Esophagus squamous epithelium (tissue), 5 donors: ENCODE results near the gene IGF2BP3. TPM values are rescaled to one million over a fixed set of nuclear protein-coding genes. Genes with fewer than 3 reads are reported as not detected.

ENCODE experiments used
- DNase-seq: peaks from one replicate; lab custom pipeline; 2025; lab: John Stamatoyannopoulos, UW
- H3K27ac ChIP-seq, 4 donors: fragments of 200-600 bp; sonication (generic); one replicate each; pipeline ENCODE4 v1.5.1; 2016 to 2019; ENCODE audit warnings: mild to moderate bottlenecking in 1 of 4
- H3K27me3 ChIP-seq, 4 donors: fragments of 200-600 bp; sonication (generic); 1 replicate in 3 of 4; 2 replicates in 1 of 4; pipeline versions ENCODE4 v1.5.1 to v1.6.0; 2017 to 2021; ENCODE audit warnings: antibody characterized with exemption in 1 of 4
- H3K36me3 ChIP-seq, 3 donors: fragments of 200-600 bp; sonication (generic); one replicate each; pipeline ENCODE4 v1.5.1; 2016 to 2019
- H3K4me1 ChIP-seq, 3 donors: fragments of 200-600 bp; sonication (generic); one replicate each; pipeline ENCODE4 v1.5.1; 2017 to 2019
- H3K4me3 ChIP-seq, 4 donors: fragments of 200-600 bp; sonication (generic); 1 replicate in 3 of 4; 2 replicates in 1 of 4; pipeline ENCODE4 v1.5.1; 2016 to 2019; ENCODE audit warnings: mild to moderate bottlenecking in 2 of 4, moderate library complexity in 1 of 4
- H3K9me3 ChIP-seq, 3 donors: fragments of 200-600 bp; sonication (generic); one replicate each; pipeline ENCODE4 v1.5.1; 2016 to 2019
- POLR2A ChIP-seq, 4 donors: fragments of 450-650 bp; IDR thresholded peaks; one replicate each; pipeline ENCODE4 v1.6.1; 2017; ENCODE audit warnings: antibody characterized with exemption in 4 of 4, mild to moderate bottlenecking in 4 of 4, moderate library complexity in 3 of 4
- WGBS, 2 donors: methylation state at CpG; one replicate each; pipeline ENCODE4 v1.1.5; 2018; 5-methylcytosine and 5-hydroxymethylcytosine counted together
- intact Hi-C: fragments of 100-400 bp; cut with DNase I; formaldehyde crosslinking; loops from one replicate; pipeline ENCODE4 v1.15.0; 2022
- small RNA-seq, 4 donors: library from RNA; depleted of rRNA; stranded (forward); fragments of <200 nt; gene quantifications; one replicate each; pipeline ENCODE3, GENCODE V24; 2016
- total RNA-seq, 4 donors: library from RNA; depleted of rRNA; stranded (reverse); fragments of >200 nt; gene quantifications; one replicate each; pipeline ENCODE4 v1.1.0, GENCODE V29; 2016
- TF ChIP-seq, protein P1 (sequence below), 6 experiments: fragments of 450-650 bp in 4 of 6; fragments of 200-600 bp in 2 of 6; sonication (generic) in 2 of 6; IDR thresholded peaks; one replicate each; pipeline ENCODE4 v1.5.1; 2016 to 2019; ENCODE audit warnings: antibody characterized with exemption in 6 of 6, mild to moderate bottlenecking in 4 of 6, moderate library complexity in 4 of 6
- donor health status: DM: yes; HTN: yes; CAD: no.

The IGF2BP3 gene
- total RNA-seq, 4 donors from 2014 or later, result 1.3 to 9.3 (median 7.2) TPM

GRCh38 chr7:23264916-23265458 lies 205.3 kb downstream of the IGF2BP3 start:
- Histone ChIP-seq H3K4me3 (no peak overlapping the region), H3K36me3 (peaks cover 0 to 80% (median 5%) of the 10 kb centered on the region in 3 donors), H3K27ac (no peak overlapping the region), H3K27me3 (no peaks in the 10 kb centered on the region), H3K4me1 (no peaks in the 10 kb centered on the region), H3K9me3 (no peaks in the 10 kb centered on the region)
- TF ChIP-seq, protein P1, sequence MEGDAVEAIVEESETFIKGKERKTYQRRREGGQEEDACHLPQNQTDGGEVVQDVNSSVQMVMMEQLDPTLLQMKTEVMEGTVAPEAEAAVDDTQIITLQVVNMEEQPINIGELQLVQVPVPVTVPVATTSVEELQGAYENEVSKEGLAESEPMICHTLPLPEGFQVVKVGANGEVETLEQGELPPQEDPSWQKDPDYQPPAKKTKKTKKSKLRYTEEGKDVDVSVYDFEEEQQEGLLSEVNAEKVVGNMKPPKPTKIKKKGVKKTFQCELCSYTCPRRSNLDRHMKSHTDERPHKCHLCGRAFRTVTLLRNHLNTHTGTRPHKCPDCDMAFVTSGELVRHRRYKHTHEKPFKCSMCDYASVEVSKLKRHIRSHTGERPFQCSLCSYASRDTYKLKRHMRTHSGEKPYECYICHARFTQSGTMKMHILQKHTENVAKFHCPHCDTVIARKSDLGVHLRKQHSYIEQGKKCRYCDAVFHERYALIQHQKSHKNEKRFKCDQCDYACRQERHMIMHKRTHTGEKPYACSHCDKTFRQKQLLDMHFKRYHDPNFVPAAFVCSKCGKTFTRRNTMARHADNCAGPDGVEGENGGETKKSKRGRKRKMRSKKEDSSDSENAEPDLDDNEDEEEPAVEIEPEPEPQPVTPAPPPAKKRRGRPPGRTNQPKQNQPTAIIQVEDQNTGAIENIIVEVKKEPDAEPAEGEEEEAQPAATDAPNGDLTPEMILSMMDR (IDR thresholded peaks at IDR 0.05), result no peak
- TF ChIP-seq POLR2A (IDR thresholded peaks at IDR 0.05), result no peak
- DNase-seq, result no peak
- WGBS, 2 donors, result 75 to 80% methylated on average over 7 of the region's 7 CpGs
- intact Hi-C loops, result no loop called here

GRCh38 chr7:23261843-23262452 lies 208.3 kb downstream of the IGF2BP3 start:
- Histone ChIP-seq H3K27ac (no peak overlapping the region), H3K9me3 (no peaks in the 10 kb centered on the region), H3K4me1 (no peaks in the 10 kb centered on the region), H3K27me3 (no peaks in the 10 kb centered on the region), H3K4me3 (no peak overlapping the region), H3K36me3 (peaks cover 0 to 81% (median 5%) of the 10 kb centered on the region in 3 donors)
- intact Hi-C loops, result no loop called here
- 11 to 14% methylated on average over 7 of the region's 7 CpGs for WGBS, 2 donors
- no peak for TF ChIP-seq POLR2A (IDR thresholded peaks at IDR 0.05)
- TF ChIP-seq, protein P1 (IDR thresholded peaks at IDR 0.05), result peak; percentile 32 to 74 (median 70)
- no peak for DNase-seq

GRCh38 chr7:23260371-23260770 lies 209.9 kb downstream of the IGF2BP3 start:
- Histone ChIP-seq H3K36me3 (peaks cover 0 to 82% (median 6%) of the 10 kb centered on the region in 3 donors), H3K27me3 (no peaks in the 10 kb centered on the region), H3K27ac (no peak overlapping the region), H3K9me3 (no peaks in the 10 kb centered on the region), H3K4me1 (no peaks in the 10 kb centered on the region), H3K4me3 (no peak overlapping the region)
- intact Hi-C loops, result no loop called here
- 84 to 86% methylated on average over 10 of the region's 10 CpGs for WGBS, 2 donors
- TF ChIP-seq, protein P1 (IDR thresholded peaks at IDR 0.05), result no peak
- no peak for TF ChIP-seq POLR2A (IDR thresholded peaks at IDR 0.05)
- DNase-seq, result no peak

Small RNAs within 50 kb of the gene (small RNA-seq; reads per million reads assigned to genes)
- gene AC079780.1 (0 reads per million in 4 donors), gene RF00019 (0 reads per million in 4 donors), gene RNU7-143P (0 reads per million in 4 donors), gene SNORD65C (0 to 0.18 (median 0.07) reads per million in 4 donors)

Other genes with a start within 250 kb of the IGF2BP3 start
- 100 to 1,000 TPM in 2 of 4 donors, 10 to 100 TPM in 2; 34.5 to 187 (median 107) TPM for gene GPNMB, start 223.7 kb downstream of the IGF2BP3 start, total RNA-seq
- gene MALSU1, start 171.2 kb downstream of the IGF2BP3 start, total RNA-seq, result 10 to 100 TPM; 32.6 to 55.1 (median 49.3) TPM
- 10 to 100 TPM; 23.7 to 54.0 (median 38.9) TPM for gene TRA2A, start 61.5 kb upstream of the IGF2BP3 start, total RNA-seq
- gene CCDC126, start 126.9 kb upstream of the IGF2BP3 start, total RNA-seq, result 10 to 100 TPM in 1 of 4 donors, 1 to 10 TPM in 3; 6.3 to 13.7 (median 7.6) TPM
- gene FAM221A, start 209.7 kb upstream of the IGF2BP3 start, total RNA-seq, result 10 to 100 TPM in 1 of 4 donors, 1 to 10 TPM in 3; 4.2 to 17.7 (median 7.7) TPM
- under 1 TPM in 3 of 4 donors, not detected in 1; 0.49 to 0.67 (median 0.57) TPM for gene STK31, start 239.7 kb upstream of the IGF2BP3 start, total RNA-seq